GM21526 (cell line): Measurements from ENCODE around the gene ARID1B.

Experiments
- ATAC-seq: cut with Tn5 transposase; IDR thresholded peaks from one replicate; pipeline ENCODE4 v1.9.1; 2021; ENCODE audit warnings: moderate library complexity; ENCODE audit not compliant: unreplicated experiment, low FRiP score

Gene ARID1B

DNA sequence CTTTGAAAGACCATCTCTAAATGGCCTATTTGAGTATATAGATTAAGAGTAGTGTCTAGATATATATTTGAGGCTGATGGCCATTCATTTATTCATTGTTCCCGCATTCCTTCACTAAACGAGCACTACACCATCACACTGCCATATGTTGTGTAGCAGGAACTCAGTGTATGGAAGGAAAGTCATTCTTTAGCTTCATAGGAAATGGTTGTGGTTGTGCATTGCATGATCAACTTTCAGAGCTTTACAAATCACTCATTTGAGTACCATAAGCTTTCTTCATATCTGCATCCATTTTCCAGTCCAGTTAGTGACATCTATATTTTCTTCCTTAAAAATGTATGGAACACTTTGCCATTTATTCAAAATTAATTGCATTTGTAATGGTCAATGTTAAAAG is 97.9 kb downstream of the ARID1B start:
- no peak for ATAC-seq

DNA sequence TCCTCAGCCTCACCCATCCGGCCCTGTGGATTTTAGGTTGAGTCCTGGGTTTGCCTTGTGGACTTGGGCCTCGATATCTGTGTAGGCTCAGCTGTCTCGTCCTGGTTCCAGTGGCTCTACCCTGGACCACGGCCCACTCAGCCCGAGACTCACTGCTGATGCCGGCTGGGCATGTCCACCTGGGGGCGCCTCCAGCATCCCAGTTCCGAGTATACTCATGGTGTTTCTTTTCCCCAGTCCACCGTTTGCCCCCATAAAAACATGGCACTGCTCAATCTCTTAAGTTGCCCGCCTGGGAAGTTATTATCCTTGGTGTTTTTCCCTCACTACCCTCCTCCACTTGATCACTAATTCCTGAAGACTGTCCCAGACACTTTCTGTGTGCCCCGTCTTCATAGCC is 99.1 kb downstream of the ARID1B start:
- ATAC-seq, result no peak

DNA sequence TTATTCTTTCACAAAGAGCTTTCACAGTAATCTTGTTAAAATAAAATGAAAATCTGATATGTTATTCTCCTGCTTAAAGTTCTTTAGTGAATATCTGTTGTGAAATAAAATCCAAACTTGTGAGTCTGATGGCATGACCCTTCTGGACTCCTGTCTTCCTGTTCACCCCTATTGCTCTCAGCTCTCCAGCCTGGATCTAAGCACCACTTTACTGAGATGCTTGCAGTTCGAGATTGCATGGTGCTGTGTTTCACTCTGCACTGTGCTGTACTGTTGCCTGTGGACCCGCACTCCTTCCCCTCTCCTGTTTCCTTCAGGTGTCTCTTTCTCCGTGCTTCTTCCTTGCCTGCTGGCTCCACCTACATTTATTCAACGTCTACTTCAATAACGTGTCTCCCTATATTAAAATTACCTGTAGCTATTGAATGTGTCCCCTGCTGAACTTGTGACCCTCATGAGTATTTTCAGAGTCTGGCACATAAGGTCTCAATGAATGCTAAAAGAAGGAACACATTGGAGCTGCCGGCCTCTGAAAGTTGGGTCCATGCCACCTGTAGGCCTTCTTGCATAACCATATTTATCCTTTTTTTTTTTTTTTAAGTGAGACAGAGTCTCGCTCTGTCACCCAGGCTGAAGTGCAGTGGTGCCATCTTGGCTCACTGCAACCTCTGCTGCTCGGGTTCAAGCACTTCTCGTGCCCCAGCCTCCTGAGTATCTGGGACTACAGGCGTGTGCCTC is 100.1 kb downstream of the ARID1B start:
- no peak for ATAC-seq

DNA sequence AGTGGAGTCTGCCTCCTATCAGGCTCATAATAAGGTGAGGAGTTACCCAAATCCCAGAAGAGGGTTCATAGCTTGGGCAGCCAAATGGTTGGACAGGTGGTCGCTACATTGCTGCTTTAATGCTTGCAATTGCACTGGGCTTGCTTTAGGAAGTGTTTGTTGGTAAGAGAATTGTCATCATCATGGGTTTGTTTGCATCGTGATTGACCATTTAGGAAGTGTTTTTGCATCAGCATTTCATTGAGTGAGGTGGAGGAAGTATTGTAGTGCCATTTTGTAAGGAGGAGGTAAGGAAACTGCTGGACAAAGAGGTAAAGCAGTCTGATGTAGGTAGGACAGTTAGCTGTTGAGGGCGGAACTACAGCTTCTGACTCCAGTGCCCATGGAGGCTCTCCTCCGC is 101.5 kb downstream of the ARID1B start:
- ATAC-seq, result no peak

DNA sequence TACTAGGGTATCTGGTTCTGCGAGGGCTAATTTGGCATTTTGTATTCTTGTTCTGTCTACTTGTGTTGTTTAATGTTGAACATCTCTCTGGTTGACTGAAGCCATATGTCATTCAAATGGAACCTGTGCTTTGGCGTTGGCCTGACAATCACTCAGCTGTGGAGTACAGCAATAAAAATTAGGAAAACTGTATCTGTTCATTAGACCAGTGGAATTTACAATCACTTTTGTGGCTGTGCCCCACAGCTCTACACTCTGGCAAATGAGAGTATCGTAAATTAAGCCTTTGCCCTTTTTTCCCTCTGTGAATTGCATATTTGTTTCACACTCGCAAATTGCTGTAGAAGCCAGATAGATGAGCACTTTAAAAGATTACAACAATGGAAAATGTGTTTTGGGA is 102.0 kb downstream of the ARID1B start:
- no peak for ATAC-seq

DNA sequence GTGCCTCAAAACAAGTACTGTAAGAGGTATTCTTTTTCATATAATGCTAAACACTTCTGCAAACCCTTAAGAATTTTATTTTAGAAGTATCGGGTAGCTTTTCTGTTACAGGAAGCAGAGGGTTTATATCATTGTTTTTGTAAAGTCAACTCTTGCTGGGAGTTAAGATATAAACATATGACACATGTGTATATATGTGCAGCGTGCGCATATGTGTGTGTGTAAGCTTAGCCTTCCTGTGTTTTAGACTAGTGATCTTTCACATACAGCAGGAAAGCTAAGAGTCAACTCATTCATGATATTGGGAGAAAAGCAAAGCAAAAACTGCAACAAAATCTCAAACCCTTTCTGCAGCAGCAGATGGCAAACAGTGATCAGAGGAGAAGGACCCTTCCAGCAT is 102.4 kb downstream of the ARID1B start:
- ATAC-seq, result no peak

DNA sequence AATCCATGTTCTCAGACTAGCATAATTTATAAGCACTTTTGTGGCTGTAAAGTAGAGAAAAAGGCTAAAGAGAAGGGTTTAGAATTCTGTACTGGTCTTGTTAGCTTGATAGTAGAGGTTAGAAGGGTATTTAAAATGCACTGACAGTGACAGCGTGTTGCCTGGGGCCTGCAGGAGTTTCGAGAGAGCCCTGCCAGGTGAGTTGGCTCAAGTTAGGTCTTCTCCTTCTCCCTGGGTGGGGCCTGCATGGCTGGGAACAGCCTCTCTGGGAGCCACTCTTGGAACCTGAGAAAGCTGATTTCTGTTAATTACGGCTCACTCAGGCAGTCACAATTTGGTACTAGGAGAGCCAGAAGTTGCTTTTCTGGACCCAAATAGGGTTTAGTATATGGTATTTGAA is 103.7 kb downstream of the ARID1B start:
- ATAC-seq, result no peak

DNA sequence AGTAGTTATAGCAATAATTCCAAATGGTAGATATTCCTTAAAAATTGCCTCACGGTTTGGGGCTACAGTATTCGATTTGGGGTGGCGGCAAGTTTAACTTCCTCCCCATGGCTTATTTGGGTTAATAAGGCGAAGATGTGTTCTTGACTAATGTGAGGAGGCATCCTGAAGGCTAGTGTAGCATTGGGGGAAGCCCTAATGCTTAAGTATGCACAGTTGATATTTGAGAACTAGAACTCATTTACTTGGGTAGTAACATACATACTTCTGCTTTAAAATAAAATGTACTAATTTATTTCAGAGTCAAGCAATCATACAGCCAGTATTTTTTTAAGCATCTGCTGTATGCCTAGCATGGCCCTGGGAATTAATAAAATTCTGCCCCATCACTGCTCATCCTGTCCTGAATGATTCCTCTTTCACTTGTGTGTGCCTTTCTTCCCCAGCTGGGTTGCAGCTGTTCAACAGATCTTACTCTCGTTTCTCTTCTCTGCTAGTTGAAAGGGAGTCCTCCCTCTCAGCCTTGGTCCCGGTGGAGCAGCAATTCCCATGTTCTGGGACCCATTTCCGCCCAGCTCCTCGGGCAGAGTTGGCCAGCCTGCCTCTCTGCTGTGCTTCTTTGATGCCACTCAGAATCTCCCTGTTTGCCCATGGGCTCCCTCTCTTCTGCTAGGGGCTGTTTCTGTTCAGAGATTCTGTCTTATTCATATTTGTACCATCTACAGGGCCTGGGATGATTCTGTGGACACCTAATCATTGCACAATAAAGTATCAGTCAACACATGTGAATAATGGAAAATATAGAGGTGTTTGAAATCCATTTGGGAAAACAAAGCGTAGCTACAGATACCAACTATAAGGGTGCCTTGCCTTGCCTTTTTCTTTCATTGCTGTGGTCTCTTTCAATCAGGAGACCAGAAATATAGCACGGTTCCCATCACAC is 104.8 kb downstream of the ARID1B start:
- ATAC-seq, result no peak

DNA sequence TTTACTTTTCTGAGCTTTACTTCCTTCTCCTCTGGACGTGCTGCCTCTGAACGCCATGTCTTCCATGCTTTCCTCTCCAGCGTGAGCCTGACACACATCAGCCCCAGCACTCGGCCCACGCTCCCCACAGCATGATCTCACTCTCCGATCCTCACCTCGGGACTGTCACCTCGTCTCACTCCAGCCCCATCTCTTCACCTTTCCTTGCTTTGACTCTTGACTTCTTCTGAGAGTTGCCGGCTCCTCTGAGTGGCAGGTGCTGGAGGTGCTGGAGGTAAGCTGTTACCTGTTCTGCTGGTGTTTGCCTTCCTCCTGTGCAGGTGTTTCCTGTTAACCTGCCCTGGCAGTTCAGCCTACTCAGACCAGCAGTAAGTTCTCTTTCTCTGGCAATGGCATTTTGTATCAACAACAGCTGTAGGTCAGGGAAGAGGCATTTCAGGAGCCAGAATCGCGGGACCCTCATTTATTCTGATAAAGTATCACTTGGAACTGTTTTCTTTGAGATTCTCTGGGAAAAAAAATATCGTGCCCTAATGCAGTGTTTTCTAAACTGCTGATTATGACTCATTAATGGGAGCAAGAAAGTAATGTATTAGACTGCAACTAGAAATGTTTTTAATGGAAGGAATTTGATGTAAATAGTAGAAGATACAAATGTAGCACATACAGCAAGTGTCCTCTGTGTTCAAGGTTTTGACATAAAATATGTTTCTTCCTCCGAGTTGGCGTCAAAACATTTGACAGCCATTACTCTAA is 106.5 kb downstream of the ARID1B start:
- ATAC-seq, result no peak

DNA sequence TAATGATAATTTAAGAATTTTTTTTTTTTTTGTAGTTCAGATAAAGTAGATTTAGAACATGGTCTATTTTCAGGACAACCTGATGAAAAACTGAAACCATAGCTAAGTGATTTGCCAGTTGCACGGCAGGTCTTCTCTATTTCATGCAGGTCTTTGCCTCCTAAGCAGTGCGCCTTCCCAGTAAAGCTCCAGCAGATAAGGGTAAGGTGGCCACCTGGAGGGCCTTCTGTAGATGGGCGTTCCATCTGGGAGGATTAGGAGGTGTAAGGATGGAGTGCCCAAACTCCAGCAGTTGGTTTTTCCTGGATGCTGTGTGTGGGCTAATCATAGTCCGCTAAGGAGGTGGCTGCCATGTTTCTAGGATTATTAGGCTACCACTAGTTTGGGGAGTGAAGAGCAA is 107.1 kb downstream of the ARID1B start:
- no peak for ATAC-seq

DNA sequence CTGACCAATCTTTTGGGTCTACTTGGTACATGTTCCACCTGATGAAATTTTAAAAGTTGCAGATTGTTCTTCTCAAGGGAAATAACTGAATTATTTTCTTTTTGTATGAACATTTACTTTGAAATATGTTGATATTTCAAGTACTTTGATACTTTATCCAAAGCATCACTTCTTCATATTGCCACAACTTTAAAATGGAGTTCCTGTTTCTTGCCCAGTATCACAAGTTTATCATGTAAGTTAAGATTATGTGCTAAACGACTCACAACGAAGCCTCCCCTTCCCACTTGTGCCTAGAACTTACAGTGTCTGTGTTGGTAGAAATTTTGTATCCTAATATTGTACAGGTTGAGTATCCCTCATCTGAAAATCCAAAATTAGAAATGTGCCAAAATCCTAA is 108.4 kb downstream of the ARID1B start:
- ATAC-seq, result no peak

DNA sequence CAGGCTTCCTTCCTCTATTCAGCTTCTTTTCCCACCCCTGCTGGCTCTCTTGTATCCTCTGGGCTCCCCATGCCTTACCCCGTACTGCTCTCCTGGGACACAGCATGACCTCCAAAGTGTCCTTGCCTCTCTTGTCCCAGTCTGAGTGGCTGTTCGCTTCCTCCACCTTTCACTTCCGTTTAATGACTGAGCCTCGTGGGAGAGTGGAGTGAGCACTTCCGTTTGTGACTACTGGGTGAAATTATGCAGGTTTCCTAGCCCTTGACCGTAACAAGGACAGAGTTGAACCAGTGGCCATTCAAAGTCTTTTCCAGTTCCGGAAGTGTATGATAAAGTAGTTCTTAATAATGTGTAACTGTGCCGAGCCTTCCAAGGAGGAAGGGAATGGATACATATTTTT is 109.2 kb downstream of the ARID1B start:
- ATAC-seq, result peak; percentile 73

DNA sequence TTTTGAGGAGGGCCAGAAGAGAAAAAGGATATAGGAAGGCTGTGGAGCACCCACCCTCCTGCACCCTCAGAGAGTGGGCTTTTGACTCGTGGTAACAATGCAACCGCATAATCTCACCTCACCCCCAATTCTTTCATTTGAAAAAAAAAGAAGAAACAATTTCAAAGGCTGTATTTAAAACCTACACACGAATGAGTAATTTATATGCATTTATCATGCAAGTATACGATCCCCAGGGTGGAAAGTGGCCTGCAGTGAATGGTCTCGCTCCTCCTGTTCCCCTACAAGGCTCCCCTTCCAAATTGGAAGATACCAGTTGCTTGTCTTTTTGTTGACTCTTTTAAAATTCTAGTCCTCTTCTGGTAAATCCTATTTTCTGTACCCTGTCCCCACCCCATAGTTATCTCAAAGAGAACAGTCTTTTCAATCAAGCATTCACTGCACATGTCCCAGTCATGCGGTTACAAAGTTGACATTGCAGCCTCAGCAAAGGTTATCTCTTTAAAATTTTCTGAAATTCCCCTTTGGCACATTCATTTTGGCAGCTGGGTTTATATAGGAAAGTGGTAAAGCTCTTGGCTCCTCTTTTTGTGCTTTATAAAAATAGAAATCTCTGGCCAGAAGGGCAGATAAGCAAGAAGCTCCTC is 110.6 kb downstream of the ARID1B start:
- no peak for ATAC-seq

DNA sequence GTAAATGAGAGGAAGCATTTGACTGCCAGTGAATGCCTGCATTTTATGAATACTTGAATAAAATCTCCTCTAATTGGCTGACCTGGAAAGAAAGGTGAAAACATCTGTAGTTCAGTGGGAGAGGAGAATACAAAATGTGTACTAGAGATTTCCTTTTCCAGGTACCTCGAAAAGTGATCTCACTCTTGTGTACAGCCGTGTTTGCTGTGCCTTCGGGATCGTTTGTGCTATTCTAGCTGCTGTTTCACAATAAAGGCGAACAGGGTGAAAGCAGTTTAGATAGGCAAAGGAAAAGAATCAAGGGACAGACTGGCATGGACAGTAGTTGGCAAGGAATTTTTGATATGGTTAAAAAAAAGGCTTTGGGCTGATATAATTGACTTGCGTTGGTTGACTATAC is 112.3 kb downstream of the ARID1B start:
- no peak for ATAC-seq

DNA sequence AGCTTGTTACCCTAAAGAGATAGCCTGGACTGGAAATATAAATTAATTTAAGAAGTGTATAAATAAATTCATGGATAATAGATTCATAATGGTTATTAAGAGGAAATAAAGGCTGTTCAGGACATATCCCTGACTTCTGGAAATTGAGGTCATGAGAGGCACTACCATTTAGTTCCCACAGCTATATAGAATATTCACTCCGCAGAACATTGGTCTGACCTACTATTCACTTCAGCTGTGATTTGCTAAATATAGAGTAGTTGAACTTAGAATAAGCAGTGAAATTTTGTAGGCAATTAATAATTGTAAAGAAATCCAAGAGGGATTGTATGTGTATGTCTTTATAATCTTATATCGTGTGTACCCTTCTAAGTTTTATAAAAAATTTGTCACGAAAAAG is 112.8 kb downstream of the ARID1B start:
- no peak for ATAC-seq

DNA sequence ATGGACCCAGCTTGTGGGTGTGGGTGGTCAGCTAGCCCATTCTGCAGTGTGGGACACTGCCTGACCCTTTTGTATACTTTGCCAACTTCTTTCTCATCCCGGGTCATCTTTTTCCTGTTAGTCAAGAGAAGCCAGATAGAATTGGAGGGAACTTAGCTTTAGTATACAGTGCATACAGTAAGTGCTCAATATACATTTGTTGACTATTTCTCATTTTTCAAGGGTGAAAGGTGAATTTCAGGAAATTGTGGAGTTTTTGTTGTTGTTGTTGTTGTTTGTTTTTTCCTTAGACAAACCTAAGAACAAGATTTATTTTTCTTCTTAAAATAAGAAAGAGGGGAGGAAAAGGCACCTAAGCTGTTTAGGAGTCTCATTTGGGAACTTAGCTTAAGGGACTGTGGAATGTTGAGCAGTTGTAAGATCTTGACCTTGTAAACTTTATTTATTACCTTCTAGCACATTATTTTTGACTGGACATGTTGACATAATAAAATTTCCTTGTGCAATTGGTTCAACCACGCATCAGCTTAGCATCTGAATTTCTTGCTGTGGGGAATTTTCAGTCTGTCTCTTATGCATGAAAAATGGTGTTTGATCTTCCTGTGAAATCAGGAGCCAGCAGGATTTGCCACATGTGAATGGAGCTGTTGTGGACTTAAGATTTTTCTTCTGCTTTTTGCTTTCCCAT is 113.6 kb downstream of the ARID1B start:
- no peak for ATAC-seq

DNA sequence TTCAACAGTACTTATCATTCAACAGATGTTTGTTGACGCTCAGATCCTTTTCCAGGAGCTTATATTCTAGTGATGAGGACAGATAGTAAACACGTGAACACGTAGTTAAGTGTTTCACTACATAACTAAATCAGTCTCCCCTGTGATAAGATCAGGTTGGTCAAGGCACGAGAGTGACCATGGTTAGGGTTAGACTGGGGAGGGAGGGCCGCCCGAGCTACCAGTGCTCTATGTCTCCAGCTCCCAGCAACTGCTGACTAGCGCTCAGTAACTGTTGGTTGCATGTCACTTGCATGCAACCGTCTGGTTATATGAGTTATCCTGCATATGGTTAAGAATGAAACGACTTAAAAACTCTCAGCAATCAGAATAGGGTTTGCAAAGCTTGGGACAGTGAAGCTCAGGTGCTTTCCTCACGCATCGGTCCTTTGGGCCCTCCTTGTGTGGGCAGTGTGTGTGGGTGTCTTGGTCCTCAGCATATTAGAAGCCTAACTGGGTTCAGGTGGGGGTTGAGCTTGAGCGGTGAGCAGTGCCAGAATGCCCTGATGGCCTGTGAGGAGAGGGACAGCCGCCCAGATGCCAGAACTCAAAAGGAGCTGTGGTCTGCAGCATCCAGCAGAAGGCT is 120.8 kb downstream of the ARID1B start:
- no peak for ATAC-seq

DNA sequence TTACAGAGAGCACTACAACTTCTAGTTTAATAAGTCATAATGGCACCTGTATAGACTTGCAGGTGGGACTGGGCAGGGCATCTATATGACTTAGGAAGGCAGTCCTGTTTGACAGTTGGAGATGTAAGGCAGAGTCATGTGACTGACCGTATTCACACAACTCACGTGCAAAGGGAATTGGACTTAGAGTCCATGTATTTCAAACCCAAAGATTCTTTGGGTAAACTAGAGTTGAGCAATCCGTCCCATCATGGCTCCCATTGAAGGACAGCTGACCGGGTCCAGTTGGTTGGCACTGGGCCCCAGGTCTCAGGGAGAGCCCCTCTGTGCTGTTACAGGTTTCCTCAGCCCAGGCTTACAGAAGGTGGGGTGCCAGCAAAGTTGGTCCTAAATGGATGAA is 121.9 kb downstream of the ARID1B start:
- no peak for ATAC-seq

DNA sequence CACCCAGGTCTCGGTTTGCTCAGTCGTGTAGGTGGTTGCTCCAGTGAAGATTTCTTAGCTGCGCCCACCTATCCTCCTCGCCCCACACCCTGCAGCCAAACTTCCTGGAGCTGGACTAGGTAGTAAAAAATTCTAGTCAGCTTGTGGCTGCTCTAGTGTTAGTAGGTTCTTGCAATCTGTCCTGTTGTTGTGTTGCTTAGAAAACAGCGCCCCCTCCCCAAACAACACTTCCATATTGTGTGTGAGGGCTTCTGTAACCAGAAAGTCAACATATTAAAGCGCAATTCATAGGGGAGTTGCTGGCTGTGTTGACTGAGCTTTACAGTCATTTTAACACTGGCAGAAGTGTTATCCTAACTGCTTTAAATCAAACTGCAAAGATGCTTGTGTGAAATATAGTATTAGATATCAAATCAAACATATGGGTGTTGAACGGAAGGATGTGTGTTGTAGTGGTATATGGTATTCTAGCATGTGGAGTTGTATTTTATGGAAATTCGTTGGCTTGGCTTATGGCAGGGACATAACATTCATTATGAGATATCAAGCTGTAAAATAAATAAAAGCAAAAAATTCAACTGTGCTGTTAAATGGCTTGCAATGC is 122.5 kb downstream of the ARID1B start:
- ATAC-seq, result no peak
